Fibroblast of gingiva (primary cell): ENCODE measurements around the gene EVI5.
A peak's percentile ranks its signal among the peaks of the same experiment; 100 is the strongest.
"Not testable (repeated sequence)": the region's sequence is repeated elsewhere in the genome, so short reads cannot be mapped to it uniquely, and the experiment has no call there.

Experiments used
- DNase-seq: peaks from one replicate; pipeline ENCODE4 v3.0.0-alpha.2; 2011; ENCODE audit warnings: low read depth

Gene EVI5

DNA sequence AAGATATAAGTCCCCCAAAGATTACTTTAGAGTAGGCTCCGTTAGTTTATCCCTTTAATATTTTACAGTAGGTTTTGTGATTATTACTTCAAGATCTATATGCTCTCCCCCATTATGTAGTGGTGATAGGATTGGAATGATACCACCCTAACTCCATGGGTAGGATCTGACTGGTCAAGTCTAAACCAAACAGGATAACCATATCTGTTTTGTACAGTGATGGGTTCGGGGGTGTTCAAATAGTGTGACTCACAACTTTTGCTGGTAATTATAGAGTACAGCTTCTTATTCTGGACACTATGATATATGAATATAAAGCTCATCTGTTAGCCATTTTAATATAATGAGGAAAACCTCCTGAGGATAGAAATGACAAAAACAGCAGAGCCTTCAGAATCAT, 212.4 kb downstream of the EVI5 start:
- DNase-seq, result no peak

- DNase-seq, result no peak
Measured at GRCh38 chr1:92571578-92571977, 213.3 kb downstream of the EVI5 start.

DNA sequence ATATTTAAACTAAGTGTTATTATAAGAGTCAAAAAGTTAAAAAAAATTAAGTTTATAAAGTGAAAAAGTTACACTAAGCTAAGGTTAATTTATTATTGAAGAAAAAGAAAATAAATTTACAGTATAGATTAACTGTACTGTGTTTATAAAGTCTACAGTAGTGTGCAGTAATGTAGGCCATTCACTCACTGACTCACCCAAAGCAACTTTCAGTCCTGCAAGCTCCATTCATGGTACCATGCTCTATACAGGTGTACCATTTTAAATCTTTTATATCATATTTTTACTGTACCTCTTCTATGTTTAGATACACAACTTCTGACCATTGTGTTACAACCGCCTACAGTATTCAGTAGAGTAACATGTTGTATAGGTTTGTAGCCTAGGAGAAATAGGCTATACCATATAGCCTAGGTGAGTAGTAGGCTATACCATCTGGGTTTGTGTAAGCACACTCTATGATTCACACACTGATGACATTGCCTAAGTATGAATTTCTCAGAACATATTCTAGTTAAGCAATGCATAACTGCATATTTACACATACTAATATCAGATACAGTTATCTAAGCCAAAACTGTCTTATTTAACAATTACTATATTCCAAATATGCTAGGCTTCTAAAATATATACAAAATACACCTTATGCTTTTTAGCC, 217.6 kb downstream of the EVI5 start:
- DNase-seq, result peak; percentile 46

GRCh38 chr1:92563457-92564216, 221.3 kb downstream of the EVI5 start:
- DNase-seq, result no peak

DNA sequence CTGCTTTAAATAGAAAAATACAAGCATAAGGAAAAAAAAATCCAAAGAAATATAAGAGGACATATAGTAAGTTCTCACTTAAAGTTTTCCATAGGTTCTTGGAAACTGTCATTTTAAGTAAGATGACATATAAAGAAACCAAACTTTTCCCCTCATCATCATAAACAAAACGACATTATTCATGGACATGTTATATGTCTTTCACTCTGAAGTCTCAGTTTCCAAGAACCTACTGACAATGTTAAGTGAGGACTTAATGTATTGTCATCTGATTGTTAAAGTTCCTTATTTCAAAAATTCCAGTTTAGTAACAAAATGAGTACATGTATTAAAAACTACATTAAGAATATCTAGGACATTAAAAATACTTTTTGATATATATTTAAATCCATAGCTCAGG, 228.6 kb downstream of the EVI5 start:
- no peak for DNase-seq

DNA sequence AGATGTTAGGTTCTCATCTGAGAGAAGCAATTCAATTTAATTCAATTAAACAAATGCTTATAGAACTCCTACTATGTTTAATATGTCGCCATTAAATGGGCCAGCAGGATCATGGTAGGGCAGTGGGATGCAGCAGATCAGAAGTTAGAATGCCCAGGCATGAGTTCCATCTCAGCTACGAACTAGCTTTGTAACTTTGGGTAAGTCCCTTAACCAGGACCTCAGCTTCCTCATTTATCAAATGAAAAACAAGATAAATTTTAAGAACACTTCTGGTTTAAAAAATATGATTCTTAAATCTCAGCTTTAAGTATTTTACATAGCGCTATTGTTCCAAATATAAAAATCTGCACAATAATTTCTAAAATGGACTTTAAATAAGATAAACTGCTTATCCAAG, 230.7 kb downstream of the EVI5 start:
- DNase-seq, result no peak

DNA sequence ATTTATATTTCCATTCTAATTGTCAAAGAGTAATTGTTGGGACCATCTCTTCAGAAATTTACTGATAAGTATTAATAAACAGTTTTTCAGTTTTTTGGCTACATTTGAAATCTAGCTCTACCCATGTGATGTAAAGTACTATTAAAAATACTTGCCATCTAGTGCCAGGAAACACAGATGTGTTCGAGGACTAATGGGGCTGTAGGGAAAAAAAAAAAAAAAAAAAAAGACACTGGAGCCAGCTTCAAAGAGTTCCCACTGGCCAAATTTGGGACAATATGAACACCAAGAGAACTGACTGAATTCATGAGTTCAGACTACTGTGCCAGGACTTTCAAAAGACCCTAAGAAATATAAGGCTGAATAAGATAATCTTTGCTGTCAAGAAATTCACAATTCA, 233.0 kb downstream of the EVI5 start:
- no peak for DNase-seq

GRCh38 chr1:92544756-92545165, 240.1 kb downstream of the EVI5 start:
- DNase-seq, result no peak

GRCh38 chr1:92543131-92544055, 241.5 kb downstream of the EVI5 start:
- no peak for DNase-seq

DNA sequence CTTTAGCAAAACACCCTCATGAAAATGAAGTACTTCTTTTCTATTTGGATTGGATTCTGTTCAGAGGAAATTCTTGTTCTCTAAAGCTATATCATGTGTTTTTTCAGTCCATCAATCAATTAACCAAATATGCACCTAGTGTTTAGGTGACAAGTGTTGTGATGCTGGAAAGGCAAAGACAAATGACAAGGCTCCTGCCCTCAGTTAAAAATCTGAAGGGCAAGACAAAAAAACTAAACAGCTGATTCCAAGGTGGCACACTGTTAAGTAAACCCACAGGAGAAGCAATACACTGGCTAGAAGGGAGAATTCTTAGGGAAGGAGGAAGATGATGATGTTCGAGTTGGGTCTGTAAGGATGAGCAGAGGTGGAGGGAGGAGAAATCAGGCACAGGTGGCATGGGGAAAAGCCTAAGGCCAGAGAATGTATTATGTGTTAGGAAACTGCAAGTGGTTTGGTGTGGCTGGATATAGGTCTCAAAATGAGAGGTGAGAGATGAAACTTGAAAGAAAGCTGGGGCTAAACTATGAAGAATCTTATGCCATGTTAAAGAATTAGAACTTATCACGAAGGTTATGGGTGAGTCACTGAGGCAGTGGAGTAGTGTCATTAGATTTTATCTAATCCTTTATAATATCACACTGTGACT, 246.4 kb downstream of the EVI5 start:
- no peak for DNase-seq

DNA sequence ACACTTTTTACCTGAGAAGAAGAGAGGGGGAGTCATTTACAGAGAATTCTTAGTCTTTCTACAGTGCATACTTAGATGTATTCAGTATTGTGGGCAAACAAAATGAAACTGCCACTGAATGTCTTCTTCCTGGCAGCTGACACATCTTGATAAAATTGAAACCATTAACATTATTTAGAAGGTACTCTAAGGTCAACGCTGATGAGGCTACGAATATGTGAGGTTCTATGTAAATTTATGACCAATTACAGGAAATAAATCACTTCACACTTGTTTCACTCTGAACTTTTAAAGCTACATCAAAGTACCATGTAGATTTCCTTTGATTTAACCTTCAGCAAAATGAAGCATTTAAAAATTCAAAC, 246.9 kb downstream of the EVI5 start:
- no peak for DNase-seq

- DNase-seq, result no peak
Measured at GRCh38 chr1:92536980-92537884, 247.7 kb downstream of the EVI5 start.

- DNase-seq, result no peak
Measured at GRCh38 chr1:92536211-92536979, 248.5 kb downstream of the EVI5 start.

DNA sequence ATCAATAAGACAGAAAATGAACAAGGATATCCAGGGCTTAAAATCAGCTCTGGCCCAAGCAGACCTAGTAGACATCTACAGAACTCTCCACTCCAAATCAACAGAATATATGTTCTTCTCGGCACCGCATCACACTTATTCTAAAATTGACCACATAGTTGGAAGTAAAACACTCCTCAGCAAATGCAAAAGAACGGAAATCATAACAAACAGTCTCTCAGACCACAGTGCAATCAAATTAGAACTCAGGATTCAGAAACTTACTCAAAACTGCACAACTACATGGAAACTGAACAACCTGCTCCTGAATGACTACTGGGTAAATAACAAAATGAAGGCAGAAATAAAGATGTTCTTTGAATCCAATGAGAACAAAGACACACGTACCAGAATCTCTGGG, 252.5 kb downstream of the EVI5 start:
- DNase-seq, result not testable (repeated sequence)

- DNase-seq, result not testable (repeated sequence)
Measured at GRCh38 chr1:92531939-92532338, 253.0 kb downstream of the EVI5 start.

- no peak for DNase-seq
Measured at GRCh38 chr1:92527670-92528069, 257.2 kb downstream of the EVI5 start.

DNA sequence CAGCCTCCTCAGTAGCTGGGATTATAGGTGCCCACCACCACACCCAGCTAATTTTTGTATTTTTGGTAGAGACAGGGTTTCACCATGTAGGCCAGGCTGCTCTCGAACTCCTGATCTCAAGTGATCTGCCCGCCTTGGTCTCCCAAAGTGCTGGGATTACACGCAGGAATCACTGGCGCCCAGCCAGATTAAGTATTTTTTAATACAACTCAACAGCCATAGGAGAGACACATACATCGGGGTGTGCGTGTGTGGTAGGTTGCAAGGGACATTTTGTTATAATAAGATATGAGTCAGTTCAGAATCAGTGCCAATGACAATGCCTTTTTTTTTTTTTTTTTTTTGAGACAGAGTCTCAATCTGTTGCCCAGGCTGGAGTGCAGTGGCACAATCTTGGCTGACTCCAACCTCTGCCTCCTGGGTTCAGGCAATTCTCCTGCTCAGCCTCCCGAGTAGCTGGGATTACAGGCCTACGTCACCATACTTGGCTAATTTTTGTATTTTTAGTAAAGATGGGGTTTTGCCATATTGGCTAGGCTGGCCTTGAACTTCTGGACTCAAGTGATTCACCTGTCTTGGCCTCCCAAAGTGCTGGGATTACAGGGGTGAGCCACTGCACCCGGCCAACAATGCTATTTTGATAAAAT, 259.8 kb downstream of the EVI5 start:
- peak; percentile 5 for DNase-seq

DNA sequence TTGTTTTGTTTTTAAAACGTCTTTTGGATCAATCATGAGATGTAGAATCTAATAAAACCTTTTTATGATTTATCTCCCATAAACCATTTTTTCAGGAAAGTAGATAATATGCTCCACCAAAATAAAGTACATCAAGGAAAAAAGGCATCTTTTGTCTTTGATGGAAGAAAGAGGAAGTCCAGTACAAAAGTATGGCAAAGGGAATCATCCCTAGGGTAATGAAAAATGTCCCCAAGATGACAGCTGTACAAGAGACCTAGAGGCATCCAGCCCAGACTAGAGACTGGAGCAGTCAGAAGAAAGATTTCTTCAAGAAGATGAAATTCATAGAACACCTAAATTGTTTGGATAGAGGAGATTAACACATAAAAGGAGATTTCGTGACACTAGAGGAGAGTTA, 265.9 kb downstream of the EVI5 start:
- no peak for DNase-seq

- no peak for DNase-seq
Measured at GRCh38 chr1:92516574-92516973, 268.3 kb downstream of the EVI5 start.

GRCh38 chr1:92515796-92516201, 269.1 kb downstream of the EVI5 start:
- DNase-seq, result no peak
